H1 (cell line): ENCODE results near the gene FAM83B. TPM values are rescaled to one million over a fixed set of nuclear protein-coding genes. Genes with fewer than 3 reads are reported as not detected.

Experiments
- CTCF ChIA-PET: fragments of 300-600 bp; sonication (Branson Sonifier 250); formaldehyde crosslinking; loops from one replicate; lab custom pipeline; 2021; ENCODE audit not compliant: partially characterized antibody; lab: Charles Lee
- POLR2A ChIA-PET: fragments of 300-600 bp; sonication (Branson Sonifier 250); formaldehyde crosslinking; loops from one replicate; lab custom pipeline; 2021; ENCODE audit warnings: inconsistent platforms; ENCODE audit not compliant: partially characterized antibody; lab: Charles Lee
- DNase-seq, 2 experiments: peaks; one replicate each; pipeline versions ENCODE4 v3.0.0 to v3.0.0-alpha.2; 2010 to 2022; ENCODE audit warnings: low spot score in 2 of 2, low read depth in 1 of 2, mixed read lengths in 1 of 2
- FAIRE-seq: peaks from 2 replicates; lab custom pipeline; 2011; peaks lifted over from hg19 to GRCh38; lab: Jason Lieb, UNC
- H2AFZ ChIP-seq: 2 replicates; pipeline ENCODE4 v1.8.1; 2012; ENCODE audit warnings: low read length, inconsistent platforms
- H2AK5ac ChIP-seq: 2 replicates; pipeline ENCODE4 v1.6.1; 2013; ENCODE audit warnings: low read depth, low read length
- H2BK120ac ChIP-seq: replicated peaks from 2 replicates; pipeline ENCODE3; 2013; ENCODE audit warnings: low read depth, low read length, inconsistent platforms
- H2BK12ac ChIP-seq: 2 replicates; pipeline ENCODE4 v1.6.1; 2013; ENCODE audit warnings: low read depth, low read length
- H2BK15ac ChIP-seq: 2 replicates; pipeline ENCODE4 v1.6.1; 2013; ENCODE audit warnings: low read length
- H2BK20ac ChIP-seq: 2 replicates; pipeline ENCODE4 v1.6.1; 2013; ENCODE audit warnings: low read length
- H2BK5ac ChIP-seq: 2 replicates; pipeline ENCODE4 v1.6.1; 2013; ENCODE audit warnings: low read depth, low read length
- H3K14ac ChIP-seq: 2 replicates; pipeline ENCODE4 v1.6.1; 2013; ENCODE audit warnings: inconsistent platforms; ENCODE audit not compliant: insufficient read length
- H3K18ac ChIP-seq: 2 replicates; pipeline ENCODE4 v1.6.1; 2013; ENCODE audit warnings: low read length; ENCODE audit errors: extremely low read depth
- H3K23ac ChIP-seq: 2 replicates; pipeline ENCODE4 v1.6.1; 2013; ENCODE audit warnings: inconsistent platforms; ENCODE audit not compliant: insufficient read length
- H3K23me2 ChIP-seq: 2 replicates; pipeline ENCODE4 v1.6.1; 2013; ENCODE audit warnings: low read depth, low read length
- H3K27ac ChIP-seq: 2 replicates; pipeline ENCODE4 v1.6.1; 2011; ENCODE audit warnings: low read depth, low read length, inconsistent platforms
- H3K27me3 ChIP-seq, 4 experiments: replicated peaks in 1 of 4; 1 replicate in 1 of 4; 2 replicates in 3 of 4; pipeline versions ENCODE4 v1.6.1 to v1.8.1; 2011 to 2013; ENCODE audit warnings: low read length in 3 of 4, mild to moderate bottlenecking in 3 of 4, inconsistent platforms in 2 of 4, mixed read lengths in 2 of 4, moderate library complexity in 1 of 4; ENCODE audit not compliant: control insufficient read depth in 3 of 4, insufficient read depth in 3 of 4; ENCODE audit errors: extremely low read depth in 1 of 4
- H3K36me3 ChIP-seq, 4 experiments: 2 replicates each; pipeline versions ENCODE4 v1.6.1 to v1.8.1; 2011 to 2013; ENCODE audit warnings: mild to moderate bottlenecking in 4 of 4, low read length in 3 of 4, moderate library complexity in 2 of 4, control low read depth in 1 of 4, inconsistent platforms in 1 of 4; ENCODE audit not compliant: insufficient read depth in 4 of 4, control insufficient read depth in 2 of 4
- H3K4ac ChIP-seq: replicated peaks from 2 replicates; pipeline ENCODE3; 2013; ENCODE audit warnings: low read length, low read depth, mixed read lengths, inconsistent platforms; ENCODE audit not compliant: insufficient read length
- H3K4me1 ChIP-seq, 4 experiments: replicated peaks in 1 of 4; 1 replicate in 1 of 4; 2 replicates in 3 of 4; pipeline versions ENCODE4 v1.6.1 to v1.8.1; 2011 to 2013; ENCODE audit warnings: low read length in 3 of 4, inconsistent platforms in 2 of 4, mixed read lengths in 1 of 4; ENCODE audit not compliant: insufficient read depth in 4 of 4, control insufficient read depth in 3 of 4
- H3K4me2 ChIP-seq, 2 experiments: 2 replicates each; pipeline versions ENCODE4 v1.6.1 to v1.8.1; 2011 to 2013; ENCODE audit warnings: low read depth in 2 of 2, low read length in 2 of 2, control low read depth in 1 of 2, inconsistent platforms in 1 of 2, mild to moderate bottlenecking in 1 of 2; ENCODE audit not compliant: insufficient read depth in 1 of 2
- H3K4me3 ChIP-seq, 4 experiments: fragments of 200-600, 300-600 bp in 1 of 4; sonication (generic), shearing (Covaris generic), sonication (Bioruptor Twin) in 1 of 4; 2 replicates each; pipeline versions ENCODE4 v1.5.1 to v1.8.1; 2011 to 2016; ENCODE audit warnings: low read length in 4 of 4, low read depth in 3 of 4, control low read depth in 2 of 4, inconsistent platforms in 2 of 4, mild to moderate bottlenecking in 2 of 4, mixed read lengths in 1 of 4, moderate library complexity in 1 of 4; ENCODE audit not compliant: insufficient read depth in 2 of 4; ENCODE audit errors: extremely low read depth in 1 of 4
- H3K56ac ChIP-seq: replicated peaks from 2 replicates; pipeline ENCODE3; 2013; ENCODE audit warnings: low read depth, mild to moderate bottlenecking, mixed read lengths, low read length, inconsistent platforms; ENCODE audit not compliant: insufficient read length
- H3K79me1 ChIP-seq: 2 replicates; pipeline ENCODE4 v1.6.1; 2013; ENCODE audit warnings: low read depth, low read length, control low read depth
- H3K79me2 ChIP-seq, 2 experiments: 2 replicates each; pipeline versions ENCODE4 v1.6.1 to v1.8.1; 2012 to 2013; ENCODE audit warnings: low read length in 2 of 2, mild to moderate bottlenecking in 2 of 2, inconsistent platforms in 1 of 2; ENCODE audit not compliant: insufficient read depth in 2 of 2, control insufficient read depth in 1 of 2
- H3K9ac ChIP-seq, 4 experiments: replicated peaks in 1 of 4; 1 replicate in 1 of 4; 2 replicates in 3 of 4; pipeline versions ENCODE4 v1.6.1 to v1.8.1; 2011 to 2013; ENCODE audit warnings: low read depth in 3 of 4, low read length in 3 of 4, control low read depth in 2 of 4, mild to moderate bottlenecking in 2 of 4, moderate library complexity in 2 of 4, inconsistent platforms in 1 of 4; ENCODE audit errors: extremely low read depth in 1 of 4
- H3K9me3 ChIP-seq, 2 experiments: 2 replicates each; pipeline versions ENCODE4 v1.6.1 to v1.8.1; 2012 to 2013; ENCODE audit warnings: mild to moderate bottlenecking in 2 of 2, moderate library complexity in 2 of 2, control low read depth in 1 of 2, inconsistent platforms in 1 of 2, low read depth in 1 of 2, low read length in 1 of 2, mixed read lengths in 1 of 2; ENCODE audit not compliant: insufficient read depth in 2 of 2
- H4K20me1 ChIP-seq, 2 experiments: replicated peaks in 1 of 2; 2 replicates each; pipeline versions ENCODE3 to v1.8.1; 2011 to 2013; ENCODE audit warnings: inconsistent platforms in 2 of 2, low read length in 2 of 2, mild to moderate bottlenecking in 1 of 2; ENCODE audit not compliant: insufficient read depth in 2 of 2, control insufficient read depth in 1 of 2
- H4K5ac ChIP-seq: 2 replicates; pipeline ENCODE4 v1.6.1; 2013; ENCODE audit warnings: low read length, low read depth, mixed read lengths, inconsistent platforms; ENCODE audit not compliant: insufficient read length
- H4K8ac ChIP-seq: 2 replicates; pipeline ENCODE4 v1.8.0; 2013; ENCODE audit warnings: mild to moderate bottlenecking, moderate library complexity, low read length, inconsistent platforms; ENCODE audit not compliant: insufficient read depth; ENCODE audit errors: extremely low read depth
- H4K91ac ChIP-seq: replicated peaks from 2 replicates; pipeline ENCODE3; 2013; ENCODE audit warnings: low read length, mixed read lengths, inconsistent platforms; ENCODE audit not compliant: insufficient read length
- BRCA1 ChIP-seq: IDR thresholded peaks from 2 replicates; pipeline ENCODE4 v1.6.1; 2012; ENCODE audit warnings: low read depth, low read length, improper control_type of control experiment
- CHD2 ChIP-seq: IDR thresholded peaks from 2 replicates; pipeline ENCODE4 v1.6.1; 2012; ENCODE audit warnings: low read length, improper control_type of control experiment
- CREB1 ChIP-seq: IDR thresholded peaks from 2 replicates; pipeline ENCODE4 v1.6.1; 2012; ENCODE audit warnings: inconsistent platforms
- GTF2F1 ChIP-seq: IDR thresholded peaks from 2 replicates; pipeline ENCODE4 v1.6.1; 2012; ENCODE audit warnings: low read depth, low read length, improper control_type of control experiment, borderline replicate concordance
- HDAC2 ChIP-seq, 2 experiments: fragments of 300-600 bp in 1 of 2; sonication (generic) in 1 of 2; IDR thresholded peaks; 2 replicates each; pipeline ENCODE4 v1.6.1; 2011 to 2012; ENCODE audit warnings: low read depth in 2 of 2, low read length in 2 of 2, mild to moderate bottlenecking in 2 of 2, moderate library complexity in 2 of 2, borderline replicate concordance in 1 of 2, inconsistent platforms in 1 of 2
- JUN ChIP-seq: IDR thresholded peaks from 2 replicates; pipeline ENCODE4 v1.6.1; 2011; ENCODE audit warnings: low read depth, mild to moderate bottlenecking, improper control_type of control experiment, low read length
- TAF7 ChIP-seq: optimal IDR thresholded peaks from 2 replicates; pipeline ENCODE3; 2011; ENCODE audit warnings: low read depth, mild to moderate bottlenecking, inconsistent platforms, low read length, moderate library complexity, borderline replicate concordance
- YY1 ChIP-seq: IDR thresholded peaks from 2 replicates; pipeline ENCODE4 v1.6.1; 2011; ENCODE audit warnings: low read depth, mild to moderate bottlenecking, low read length
- WGBS, 2 experiments: shearing (Covaris generic) in 1 of 2; methylation state at CpG; one replicate each; pipeline versions ENCODE4 v1.1.6 to v1.1.7; 2013 to 2015; ENCODE audit warnings: low lambda C conversion rate in 2 of 2, mixed read lengths in 2 of 2, inconsistent platforms in 1 of 2, low coverage in 1 of 2, missing lambda C conversion rate in 1 of 2; ENCODE audit not compliant: insufficient replicate concordance in 2 of 2, insufficient coverage in 1 of 2, insufficient read length in 1 of 2; ENCODE audit errors: extremely low coverage in 1 of 2, missing lambda C conversion rate in 1 of 2; 5-methylcytosine and 5-hydroxymethylcytosine counted together
- polyA plus RNA-seq, 7 experiments: library from polyadenylated mRNA; depleted of rRNA in 3 of 7; stranded (reverse) in 5 of 7; unstranded in 2 of 7; fragments of >200 nt in 5 of 7; fragments of 200-250 nt in 2 of 7; gene quantifications; 1 replicate in 5 of 7; 2 replicates in 1 of 7; 4 replicates in 1 of 7; pipeline versions ENCODE4 v1.2.1 to v1.2.3, GENCODE V29; 2011 to 2013; ENCODE audit warnings: missing spikeins in 2 of 7, mixed read lengths in 2 of 7
- total RNA-seq: library from RNA; stranded (reverse); fragmentation: NEBNext Ultra II Directional; extraction: Animal tissue kit (Norgen Biotek cat#: 25700); gene quantifications from 2 replicates; pipeline ENCODE4 v1.2.1, GENCODE V29; 2021

Gene FAM83B
- total and polyA plus RNA-seq, 2 of the 8 experiments (the other 6 are each of a cell fraction or from before 2014, with no cell fraction given) = 0.71 to 5.7 TPM

- Histone ChIP-seq H3K23ac (no peak overlapping the region), H4K91ac (no peak overlapping the region), H2BK12ac (no peak overlapping the region), H2AK5ac (no peak overlapping the region), H3K14ac (no peak overlapping the region), H3K79me1 (no peaks in the 10 kb centered on the region), H3K18ac (no peak overlapping the region), H3K27me3 (no peaks in the 10 kb centered on the region), H3K4me2 (no peak overlapping the region), H2BK15ac (no peak overlapping the region), H3K4me1 (no peaks in the 10 kb centered on the region), H3K9ac (no peak overlapping the region), H2BK5ac (no peak overlapping the region), H4K8ac (no peak overlapping the region), H3K56ac (no peak overlapping the region), H3K9me3 (no peaks in the 10 kb centered on the region), H3K4ac (no peak overlapping the region), H3K4me3 (no peak overlapping the region), H3K27ac (no peak overlapping the region), H3K79me2 (no peaks in the 10 kb centered on the region), H4K5ac (no peak overlapping the region), H2AFZ (no peak overlapping the region), H2BK20ac (no peak overlapping the region), H4K20me1 (no peaks in the 10 kb centered on the region), H2BK120ac (no peak overlapping the region), H3K36me3 (no peaks in the 10 kb centered on the region), H3K23me2 (no peaks in the 10 kb centered on the region)
- WGBS, 2 experiments = 88% methylated on average over 4 of the region's 4 CpGs; no CpG with 5 or more reads in 1 of the 2 experiments
- TF ChIP-seq JUN (no peak), HDAC2 (IDR thresholded peaks at IDR 0.05; ENCODE audit: borderline replicate concordance in 1 of 2, low read depth in 2 of 2, low read length in 2 of 2) (no peak), BRCA1 (no peak), TAF7 (no peak), YY1 (no peak), CHD2 (no peak), CREB1 (no peak), GTF2F1 (no peak)
- FAIRE-seq (no peak), DNase-seq (no peak)
- ChIA-PET POLR2A (no interaction called here), CTCF (no interaction called here)
Observed at GRCh38 chr6:54959820-54960219, 113.2 kb downstream of the FAM83B start.
